SU-DHL-6 (cell line): Measurements from ENCODE around the gene FBXO2.
A peak's percentile ranks its signal among the peaks of the same experiment; 100 is the strongest.
"Not testable (repeated sequence)": the region's sequence is repeated elsewhere in the genome, so short reads cannot be mapped to it uniquely, and the experiment has no call there.

ENCODE experiments used
- CTCF ChIP-seq: fragments of 200-600 bp; sonication (generic); IDR thresholded peaks from one replicate; pipeline ENCODE4 v1.5.1; 2017; ENCODE audit warnings: antibody characterized with exemption, mild to moderate bottlenecking, low read length, moderate library complexity; ENCODE audit not compliant: insufficient read depth, poor library complexity, severe bottlenecking
- EZH2phosphoT487 ChIP-seq: fragments of 200-600 bp; sonication (generic), shearing (Covaris generic); conservative IDR thresholded peaks from 2 replicates; pipeline ENCODE4 v1.6.1; 2018; ENCODE audit warnings: mild to moderate bottlenecking, antibody characterized with exemption, low read length, moderate library complexity, mixed read lengths

DNA sequence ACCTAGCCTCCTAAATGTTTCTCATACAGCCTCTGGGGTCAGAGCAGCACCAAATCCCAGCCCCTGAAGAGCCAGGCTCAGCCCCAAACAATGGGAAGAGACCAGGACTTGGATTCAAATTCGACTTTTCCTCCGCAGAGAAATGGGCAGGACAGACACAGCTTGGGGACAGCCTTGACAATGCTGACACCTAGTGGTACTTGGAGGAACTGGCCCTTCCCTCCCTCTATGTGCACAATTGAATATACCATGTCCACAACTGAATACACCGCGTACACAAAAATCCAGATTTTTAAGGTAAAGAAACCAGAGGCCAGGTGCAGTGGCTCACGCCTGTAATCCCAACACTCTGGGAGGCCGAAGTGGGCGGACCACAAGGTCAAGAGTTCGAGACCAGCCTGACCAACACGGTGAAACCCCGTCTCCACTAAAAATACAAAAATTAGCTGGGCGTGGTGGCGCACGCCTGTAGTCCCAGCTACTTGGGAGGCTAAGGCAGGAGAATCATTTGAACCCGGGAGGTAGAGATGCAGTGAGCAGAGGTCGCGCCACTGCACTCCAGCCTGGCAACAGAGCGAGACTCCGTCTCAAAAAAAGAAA lies 11.7 kb downstream of the FBXO2 start:
- TF ChIP-seq CTCF = peak; percentile 88
- not testable (repeated sequence) for TF ChIP-seq EZH2phosphoT487
